Lung (tissue), 12 donors: Measurements from ENCODE around the gene SIX6. TPM values are rescaled to one million over a fixed set of nuclear protein-coding genes. Genes with fewer than 3 reads are reported as not detected.
A peak's percentile ranks its signal among the peaks of the same experiment; 100 is the strongest.

Experiments
- ATAC-seq: fragments of 200-7000 bp; cut with Tn5 transposase; one replicate; pipeline ENCODE4 v1.9.1; 2020; ENCODE audit warnings: moderate number of reproducible peaks; ENCODE audit not compliant: insufficient read depth, low FRiP score
- DNase-seq, 3 donors: peaks; one replicate each; pipeline ENCODE4 v3.0.0-alpha.2; 2013 to 2017
- H3K27ac ChIP-seq, 2 donors: one replicate each; pipeline ENCODE4 v1.5.1; 2013; ENCODE audit warnings: mild to moderate bottlenecking in 2 of 2, moderate library complexity in 2 of 2, control low read depth in 1 of 2, inconsistent platforms in 1 of 2, low read depth in 1 of 2, low read length in 1 of 2
- H3K27me3 ChIP-seq, 3 donors: one replicate each; pipeline ENCODE4 v1.5.1; 2013; ENCODE audit warnings: low read length in 2 of 3; ENCODE audit not compliant: control insufficient read depth in 3 of 3, insufficient read depth in 3 of 3
- H3K36me3 ChIP-seq, 4 donors: one replicate each; pipeline ENCODE4 v1.5.1; 2013; ENCODE audit warnings: low read length in 4 of 4, mild to moderate bottlenecking in 1 of 4, moderate library complexity in 1 of 4; ENCODE audit not compliant: control insufficient read depth in 4 of 4, insufficient read depth in 4 of 4
- H3K4me1 ChIP-seq, 5 donors: one replicate each; pipeline ENCODE4 v1.5.1; 2013; ENCODE audit warnings: low read length in 5 of 5, mild to moderate bottlenecking in 2 of 5, moderate library complexity in 1 of 5; ENCODE audit not compliant: control insufficient read depth in 5 of 5, insufficient read depth in 5 of 5
- H3K4me3 ChIP-seq: one replicate; pipeline ENCODE4 v1.5.1; 2013; ENCODE audit warnings: mild to moderate bottlenecking, control low read depth, moderate library complexity
- H3K9ac ChIP-seq, 2 donors: one replicate each; pipeline ENCODE4 v1.5.1; 2013; ENCODE audit warnings: low read length in 2 of 2, control low read depth in 1 of 2; ENCODE audit not compliant: insufficient read depth in 1 of 2
- H3K9me3 ChIP-seq, 4 donors: one replicate each; pipeline ENCODE4 v1.5.1; 2013; ENCODE audit warnings: low read length in 3 of 4, mild to moderate bottlenecking in 1 of 4, moderate library complexity in 1 of 4; ENCODE audit not compliant: control insufficient read depth in 4 of 4, insufficient read depth in 3 of 4
- CTCF ChIP-seq: IDR thresholded peaks from 2 replicates; pipeline ENCODE4 v1.5.1; 2012; ENCODE audit warnings: mild to moderate bottlenecking; ENCODE audit errors: control extremely low read depth, extremely low read depth
- WGBS, 2 donors: extraction: QIAGEN DNeasy Blood & Tissue Kit; methylation state at CpG; one replicate each; pipeline ENCODE4 v1.1.7; 2013; 5-methylcytosine and 5-hydroxymethylcytosine counted together
- polyA plus RNA-seq, 2 donors: library from polyadenylated mRNA; stranded (reverse); fragments of 200-250 nt; gene quantifications; one replicate each; pipeline ENCODE4 v1.2.1, GENCODE V29; 2013
- total RNA-seq, 2 donors: library from RNA; depleted of rRNA in 1 of 2; stranded (reverse); fragments of >200 nt in 1 of 2; gene quantifications; one replicate each; pipeline ENCODE4 v1.2.1, GENCODE V29; 2014 to 2021
- donor health status: control.
- donor health status: control.
- donor health status: Bipolar disorder and iron deficiency.
- donor health status: healthy.
- donor health status: DM: yes; HTN: yes; CAD: no.

Gene SIX6
- total and polyA plus RNA-seq, 4 donors: not detected

DNA sequence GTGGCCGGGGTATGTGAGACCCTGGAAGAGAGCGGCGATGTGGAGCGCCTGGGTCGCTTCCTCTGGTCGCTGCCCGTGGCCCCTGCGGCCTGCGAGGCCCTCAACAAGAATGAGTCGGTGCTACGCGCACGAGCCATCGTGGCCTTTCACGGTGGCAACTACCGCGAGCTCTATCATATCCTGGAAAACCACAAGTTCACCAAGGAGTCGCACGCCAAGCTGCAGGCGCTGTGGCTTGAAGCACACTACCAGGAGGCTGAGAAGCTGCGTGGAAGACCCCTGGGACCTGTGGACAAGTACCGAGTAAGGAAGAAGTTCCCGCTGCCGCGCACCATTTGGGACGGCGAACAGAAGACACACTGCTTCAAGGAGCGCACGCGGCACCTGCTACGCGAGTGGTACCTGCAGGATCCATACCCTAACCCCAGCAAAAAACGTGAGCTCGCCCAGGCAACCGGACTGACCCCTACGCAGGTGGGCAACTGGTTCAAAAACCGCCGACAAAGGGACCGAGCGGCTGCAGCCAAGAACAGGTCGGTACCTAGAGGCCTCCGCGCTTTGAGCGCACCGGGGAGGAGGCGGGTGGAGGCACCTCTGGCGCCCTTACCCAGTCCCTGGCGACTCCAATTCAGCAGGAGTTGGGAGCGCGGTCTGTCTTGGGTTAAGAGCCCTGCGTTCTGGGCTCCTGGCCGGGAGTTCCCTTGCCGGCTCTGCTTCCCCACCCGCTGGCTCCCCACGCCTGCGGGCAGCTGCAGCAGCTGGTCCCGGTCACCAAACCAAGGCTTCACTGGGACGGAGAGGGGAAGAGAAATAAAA, 700 bp downstream of the SIX6 start:
- peaks cover 0 to 18% (median 0%) of the 10 kb centered on the region in 4 donors for H3K9me3 ChIP-seq
- 4 to 7% methylated on average over 58 of the region's 58 CpGs for WGBS, 2 donors
- DNase-seq: peak in 2 of 3 donors; percentile 6 to 24
- TF ChIP-seq CTCF: no peak
- H3K4me1 ChIP-seq: peaks cover 0 to 11% (median 4%) of the 10 kb centered on the region in 5 donors
- no peaks in the 10 kb centered on the region for H3K36me3 ChIP-seq
- no peak overlapping the region for H3K9ac ChIP-seq
- peaks cover 18 to 98% (median 96%) of the 10 kb centered on the region in 3 donors for H3K27me3 ChIP-seq
- H3K27ac ChIP-seq: no peak overlapping the region
- ATAC-seq: no peak
- H3K4me3 ChIP-seq: no peak overlapping the region

DNA sequence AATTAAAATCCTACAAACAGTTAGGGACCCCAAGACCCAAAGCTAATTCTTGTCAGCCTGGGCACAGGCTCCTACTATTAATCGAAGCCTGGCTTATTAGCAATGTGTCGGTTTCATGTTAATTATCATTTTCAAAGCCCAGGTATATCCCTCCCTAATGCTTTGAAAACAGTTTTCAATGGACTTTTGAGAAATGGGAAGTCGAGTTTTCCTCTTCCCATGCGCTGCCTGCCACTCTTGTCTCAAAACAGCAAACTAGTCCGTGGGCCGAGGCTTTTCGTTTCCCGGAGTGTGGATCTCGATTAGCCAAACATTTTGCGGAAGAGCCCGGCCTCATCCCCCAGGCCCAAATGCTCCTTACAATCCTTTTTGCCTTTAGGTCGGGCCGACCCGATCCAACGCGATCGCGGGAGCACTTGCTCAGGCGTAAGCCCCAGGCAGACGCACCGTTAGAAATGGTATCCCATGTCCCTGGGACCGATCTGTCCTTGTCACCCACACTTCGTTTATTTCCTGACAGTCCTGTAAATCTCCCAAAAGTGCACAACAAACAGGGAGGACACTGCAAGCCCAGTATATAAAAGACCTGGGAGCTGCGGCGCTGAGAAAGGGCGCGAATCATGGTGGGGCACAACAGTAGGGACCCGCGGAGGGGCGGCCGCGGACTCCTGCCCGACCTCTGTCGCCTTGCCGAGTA, 1.5 kb downstream of the SIX6 start:
- peak overlapping the region; percentile 20 for H3K4me3 ChIP-seq
- peak in 2 of 3 donors; percentile 14 to 20 for DNase-seq
- no peak for TF ChIP-seq CTCF
- no peak overlapping the region for H3K9ac ChIP-seq
- peaks cover 0 to 18% (median 4%) of the 10 kb centered on the region in 5 donors for H3K4me1 ChIP-seq
- no peaks in the 10 kb centered on the region for H3K36me3 ChIP-seq
- peaks cover 18 to 92% (median 91%) of the 10 kb centered on the region in 3 donors for H3K27me3 ChIP-seq
- peaks cover 0 to 18% (median 0%) of the 10 kb centered on the region in 4 donors for H3K9me3 ChIP-seq
- 4 to 8% methylated on average over 35 of the region's 35 CpGs for WGBS, 2 donors
- no peak overlapping the region for H3K27ac ChIP-seq
- ATAC-seq: no peak

GRCh38 chr14:60510951-60511599, 2.1 kb downstream of the SIX6 start:
- DNase-seq: peak in 2 of 3 donors; percentile 7 to 24
- Histone ChIP-seq H3K9me3 (peaks cover 0 to 22% (median 0%) of the 10 kb centered on the region in 4 donors), H3K36me3 (no peaks in the 10 kb centered on the region), H3K27me3 (peaks cover 18 to 90% (median 90%) of the 10 kb centered on the region in 3 donors), H3K4me3 (peak overlapping the region; percentile 20), H3K9ac (no peak overlapping the region), H3K4me1 (peaks cover 0 to 18% (median 4%) of the 10 kb centered on the region in 5 donors), H3K27ac (no peak overlapping the region)
- no peak for TF ChIP-seq CTCF
- no peak for ATAC-seq
- 5 to 9% methylated on average over 47 to 49 of the region's 49 CpGs for whole genome bisulfite sequencing, 2 donors
